Right kidney (tissue), 1 donor: ENCODE data around the gene NCF4.

Experiments used
- DNase-seq: peaks from one replicate; pipeline ENCODE4 v3.0.0-alpha.2; 2016

NCF4 gene

GRCh38 chr22:36865346-36865745 lies 4.5 kb downstream of the NCF4 start:
- DNase-seq = no peak

DNA sequence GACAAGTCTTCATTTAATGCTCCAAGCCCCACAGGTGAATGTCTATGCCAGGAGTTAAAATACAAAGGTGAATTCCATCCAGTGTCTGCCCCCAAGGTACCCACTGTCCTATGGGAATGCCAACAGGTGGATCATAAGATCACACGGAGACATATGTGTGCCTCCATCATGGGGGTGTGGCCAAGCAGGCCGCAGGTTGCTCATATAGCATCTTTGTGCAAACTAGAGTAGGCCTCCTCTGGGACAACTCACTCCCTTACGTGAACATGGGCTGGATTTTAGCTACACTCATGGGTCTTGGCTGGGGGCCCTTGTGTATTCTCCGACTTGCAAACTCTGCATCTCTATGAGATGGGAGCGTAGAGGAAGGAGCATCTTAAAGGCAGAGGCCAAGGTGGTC lies 6.9 kb downstream of the NCF4 start:
- no peak for DNase-seq

DNA sequence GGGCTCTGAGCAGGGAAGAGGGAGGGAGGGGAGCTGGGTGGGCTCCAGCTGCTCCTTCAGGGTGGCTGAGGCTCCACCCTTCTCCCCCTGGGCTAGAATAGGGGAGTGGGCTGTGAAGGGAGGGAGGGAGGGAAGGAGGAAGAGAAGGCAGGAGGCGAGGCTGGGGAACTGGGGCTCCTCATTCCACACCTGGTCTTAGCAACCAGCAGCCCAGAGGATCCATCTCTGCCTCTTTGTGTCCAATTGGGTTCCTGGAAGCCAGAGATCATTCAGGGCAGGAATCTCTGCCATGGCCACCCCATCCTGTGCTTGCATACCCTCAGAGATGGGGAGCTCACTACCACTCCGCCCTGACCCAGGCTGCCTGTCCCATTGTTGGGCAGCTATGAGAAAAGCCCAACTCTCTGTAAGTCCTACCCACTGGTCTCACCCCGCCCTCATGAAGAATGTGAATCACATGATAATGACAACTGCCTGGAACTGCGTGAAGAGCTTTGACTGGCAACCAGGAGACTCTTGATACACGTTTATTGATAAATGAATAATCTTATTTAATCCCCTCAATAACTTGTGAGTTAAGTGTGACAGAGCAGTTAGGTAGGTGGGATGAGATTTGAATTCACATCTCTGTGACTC lies 7.9 kb downstream of the NCF4 start:
- DNase-seq = no peak

DNA sequence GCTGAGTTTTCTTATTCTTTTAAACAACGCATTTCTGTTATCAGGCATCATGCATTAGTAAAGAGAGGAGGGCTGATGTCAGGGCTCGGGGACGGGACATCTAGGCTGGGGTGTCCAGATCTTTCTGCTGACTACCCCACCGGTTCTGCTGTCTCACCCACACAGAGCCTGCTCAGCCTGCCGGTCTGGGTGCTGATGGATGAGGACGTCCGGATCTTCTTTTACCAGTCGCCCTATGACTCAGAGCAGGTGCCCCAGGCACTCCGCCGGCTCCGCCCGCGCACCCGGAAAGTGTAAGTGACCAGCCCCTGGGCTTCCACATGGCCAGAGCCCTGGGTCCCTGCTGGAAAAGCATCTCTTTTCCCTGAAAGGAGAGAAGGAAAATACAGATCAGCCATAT lies 9.4 kb downstream of the NCF4 start:
- DNase-seq = no peak

GRCh38 chr22:36871669-36872081 lies 10.9 kb downstream of the NCF4 start:
- no peak for DNase-seq

- no peak for DNase-seq
These were observed 11.3 kb downstream of the NCF4 start for GRCh38 chr22:36872084-36872483.

DNA sequence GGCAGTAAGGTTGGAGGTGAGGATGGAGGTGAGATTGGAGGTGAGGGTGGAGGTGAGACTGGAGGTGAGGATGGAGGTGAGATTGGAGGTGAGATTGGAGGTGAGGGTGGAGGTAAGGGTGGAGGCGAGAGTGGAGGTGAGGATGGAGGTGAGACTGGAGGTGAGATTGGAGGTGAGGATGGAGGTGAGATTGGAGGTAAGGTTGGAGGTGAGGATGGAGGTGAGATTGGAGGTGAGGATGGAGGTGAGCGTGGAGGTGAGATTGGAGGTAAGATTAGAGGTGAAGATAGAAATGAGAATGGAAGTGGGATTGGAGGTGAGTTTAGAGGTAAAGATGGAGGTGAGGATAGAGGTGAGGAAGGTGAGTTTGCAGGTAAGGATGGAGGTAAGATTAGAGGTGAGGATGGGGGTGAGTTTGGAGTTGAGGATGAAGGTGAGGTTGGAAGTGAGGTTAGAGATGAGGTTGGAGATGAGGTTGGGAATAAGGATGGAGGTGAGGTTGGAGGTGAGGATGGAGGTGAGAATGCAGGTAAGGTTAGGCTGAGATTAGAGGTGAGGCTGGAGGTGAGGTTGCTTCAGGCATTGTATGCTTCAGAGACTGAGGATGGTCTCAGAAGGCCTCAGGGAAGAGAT lies 12.2 kb downstream of the NCF4 start:
- DNase-seq = no peak

DNA sequence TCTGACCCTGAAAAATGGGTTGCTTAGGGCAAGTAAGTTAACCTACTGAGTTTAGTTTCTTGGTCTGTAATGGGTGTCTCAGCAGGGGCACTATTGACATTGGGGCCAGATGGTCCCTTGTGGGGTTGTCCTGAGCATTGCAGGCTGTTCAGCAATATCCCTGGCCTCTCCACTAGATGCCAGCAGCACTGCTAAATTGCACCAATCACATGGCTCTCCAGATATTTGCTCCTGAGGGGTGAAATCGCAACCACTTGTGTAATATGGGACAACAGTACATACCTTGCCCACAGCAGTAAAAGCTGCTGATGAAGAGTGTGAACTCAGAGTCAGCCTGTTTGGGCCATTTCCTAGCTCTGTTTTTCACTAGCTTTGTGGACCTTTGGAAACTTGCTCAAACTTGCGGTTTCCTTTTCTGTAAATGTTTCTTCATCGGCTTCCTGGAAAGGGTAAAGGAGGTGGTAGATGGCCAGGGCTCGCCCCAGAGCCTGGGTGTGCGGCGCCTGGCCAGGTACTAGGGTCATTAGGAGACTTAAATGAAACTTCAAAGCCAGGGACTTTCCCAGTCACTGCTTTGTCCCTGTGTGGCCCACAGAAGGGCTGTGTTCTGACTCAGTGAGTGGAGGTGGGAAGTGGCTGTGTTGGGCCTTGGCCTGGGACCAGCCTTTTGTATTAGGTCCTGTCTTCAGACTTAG lies 13.0 kb downstream of the NCF4 start:
- DNase-seq = no peak

DNA sequence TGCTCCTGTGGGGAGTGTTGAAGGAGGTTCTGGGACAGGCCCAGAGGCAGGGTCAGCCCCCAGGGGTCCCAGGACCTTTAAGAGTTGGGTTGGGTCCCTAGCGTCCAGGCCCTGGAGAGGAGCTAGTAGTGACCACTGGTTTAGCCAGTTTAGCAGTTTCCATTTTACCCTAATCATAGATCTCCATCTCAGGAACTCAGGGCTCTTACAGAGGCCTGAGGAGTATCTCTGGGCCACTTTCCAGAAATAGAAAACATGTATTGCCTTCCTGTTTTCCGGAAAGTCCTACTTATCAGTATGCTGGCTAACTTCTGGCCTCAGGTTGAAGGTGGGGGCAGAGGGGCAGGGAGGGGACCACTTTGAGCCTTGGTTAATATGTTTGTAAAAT lies 13.5 kb downstream of the NCF4 start:
- no peak for DNase-seq

- no peak for DNase-seq
These were observed 13.9 kb downstream of the NCF4 start for GRCh38 chr22:36874736-36875135.

GRCh38 chr22:36875741-36876140 lies 14.9 kb downstream of the NCF4 start:
- DNase-seq = no peak

GRCh38 chr22:36879775-36880174 lies 19.0 kb downstream of the NCF4 start:
- DNase-seq = no peak

- DNase-seq = no peak
These were observed 20.9 kb downstream of the NCF4 start for GRCh38 chr22:36881504-36882245.

DNA sequence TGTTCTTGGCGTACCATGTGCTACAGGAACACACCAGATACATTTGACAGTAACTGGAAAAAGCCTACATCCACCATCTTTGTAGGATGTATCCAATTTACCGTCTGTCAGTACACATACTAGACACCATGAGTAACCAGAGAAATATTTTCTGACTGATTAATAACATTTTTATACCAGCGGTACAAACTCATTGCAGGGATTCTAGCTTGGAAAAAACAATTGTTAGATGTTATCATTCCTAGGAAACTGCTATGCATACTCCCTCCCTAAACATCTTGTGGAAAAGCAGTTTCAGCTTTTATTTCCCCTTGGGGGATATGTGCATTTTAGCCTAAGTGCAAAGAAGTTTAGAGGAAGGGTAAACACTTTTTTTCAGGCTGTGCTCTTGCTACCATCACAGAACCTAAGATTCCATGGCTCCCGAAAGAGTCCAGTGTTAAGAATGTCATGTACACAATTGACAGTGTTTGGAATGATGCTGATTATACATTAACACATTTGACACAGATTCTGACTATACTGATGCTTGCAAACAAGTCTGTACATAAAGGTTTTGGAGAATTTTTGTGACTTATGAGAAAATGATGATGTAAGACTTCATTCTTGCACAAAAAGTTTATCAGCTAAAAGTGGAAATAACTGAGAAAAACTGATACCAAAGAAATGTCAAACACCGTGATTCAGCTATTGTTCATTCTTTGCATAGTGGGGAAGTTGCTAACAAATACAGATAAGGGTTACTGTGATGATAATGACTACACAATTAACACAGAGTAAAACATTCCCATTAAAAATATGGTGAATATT lies 23.7 kb downstream of the NCF4 start:
- no peak for DNase-seq

DNA sequence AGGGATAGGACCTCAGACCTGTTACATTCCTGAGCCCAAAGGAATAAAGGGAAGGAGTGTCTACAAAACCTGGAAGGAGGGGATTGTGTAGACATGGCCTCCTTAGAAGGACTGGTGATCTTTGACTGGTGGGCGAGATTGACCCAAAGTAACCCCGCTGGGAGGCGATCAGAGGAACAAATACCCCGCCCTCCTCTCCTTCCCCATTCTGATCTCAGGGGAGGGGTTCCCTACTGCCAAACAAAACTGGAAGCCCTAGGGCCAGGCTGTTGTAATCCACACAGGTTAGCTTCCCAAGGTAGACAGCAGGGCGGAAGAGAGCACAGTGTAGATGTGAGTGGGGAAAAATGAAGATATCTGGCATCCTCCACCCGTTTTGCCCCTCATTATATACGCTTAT lies 24.7 kb downstream of the NCF4 start:
- no peak for DNase-seq

DNA sequence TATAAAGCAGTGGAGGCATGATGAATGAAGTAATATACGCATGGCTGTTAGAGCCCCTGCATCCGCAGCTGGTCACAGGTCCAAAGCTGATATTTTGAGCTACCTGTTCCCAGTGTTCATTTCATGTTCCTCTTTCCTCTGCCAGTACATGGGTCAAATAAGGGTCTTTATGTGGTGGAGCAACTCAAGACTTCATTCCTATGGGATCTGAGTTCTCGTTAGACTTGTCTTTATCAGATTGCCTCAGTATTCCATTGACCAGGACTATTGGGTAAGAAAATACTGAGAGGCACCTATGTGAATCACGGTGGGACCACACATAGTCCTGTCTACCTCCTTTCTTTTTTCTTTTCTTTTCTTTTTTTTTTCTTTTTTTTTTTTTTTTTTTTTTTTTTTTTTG lies 25.2 kb downstream of the NCF4 start:
- DNase-seq = no peak

GRCh38 chr22:36887162-36887561 lies 26.4 kb downstream of the NCF4 start:
- no peak for DNase-seq

DNA sequence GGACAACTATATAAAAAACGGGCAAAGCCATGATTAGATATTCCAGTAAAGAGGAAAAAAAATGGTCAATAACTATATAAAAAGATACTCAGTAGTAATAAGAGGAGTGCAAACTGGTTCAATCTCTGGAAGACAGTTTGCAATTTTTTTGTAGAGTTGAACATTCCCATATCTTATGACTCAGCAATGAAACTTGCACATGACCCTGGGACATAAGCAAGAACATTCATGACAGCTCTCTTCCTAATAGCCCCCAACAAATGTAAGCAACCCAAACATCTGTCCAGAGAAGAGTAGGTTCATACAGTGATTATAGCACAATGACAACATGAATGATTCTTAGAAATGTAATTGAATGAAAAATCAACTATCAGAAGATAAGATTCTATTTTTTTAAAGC lies 30.8 kb downstream of the NCF4 start:
- no peak for DNase-seq

DNA sequence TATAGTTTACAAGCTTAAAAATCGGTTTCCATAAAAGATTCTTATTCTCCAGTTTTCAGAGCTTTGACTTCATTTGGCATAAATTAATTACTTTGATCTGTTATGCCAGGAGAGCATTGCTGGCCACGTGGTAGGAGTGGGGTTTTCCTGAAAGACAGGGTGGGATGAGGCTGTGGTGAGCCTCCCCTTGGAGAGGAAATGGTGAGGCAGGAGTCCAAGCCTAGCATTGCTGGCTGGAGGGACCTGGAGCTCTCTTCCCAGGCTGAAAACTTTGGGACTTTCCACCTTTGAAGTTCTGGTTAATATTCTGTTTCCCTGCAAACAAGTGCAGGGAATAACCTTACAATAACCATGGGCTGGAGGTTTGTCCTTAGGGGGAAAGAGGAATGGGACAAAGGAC lies 31.5 kb downstream of the NCF4 start:
- no peak for DNase-seq

- DNase-seq = no peak
These were observed 32.5 kb downstream of the NCF4 start for GRCh38 chr22:36893262-36893661.

GRCh38 chr22:36894266-36894665 lies 33.5 kb downstream of the NCF4 start:
- no peak for DNase-seq

- no peak for DNase-seq
These were observed 36.8 kb downstream of the NCF4 start for GRCh38 chr22:36897611-36898010.
